Measurements from ENCODE around the gene CAPN7.

GRCh38 chr3:15246186-15246585 is 40.1 kb downstream of the CAPN7 start:
- TF ChIP-seq, protein P1, sequence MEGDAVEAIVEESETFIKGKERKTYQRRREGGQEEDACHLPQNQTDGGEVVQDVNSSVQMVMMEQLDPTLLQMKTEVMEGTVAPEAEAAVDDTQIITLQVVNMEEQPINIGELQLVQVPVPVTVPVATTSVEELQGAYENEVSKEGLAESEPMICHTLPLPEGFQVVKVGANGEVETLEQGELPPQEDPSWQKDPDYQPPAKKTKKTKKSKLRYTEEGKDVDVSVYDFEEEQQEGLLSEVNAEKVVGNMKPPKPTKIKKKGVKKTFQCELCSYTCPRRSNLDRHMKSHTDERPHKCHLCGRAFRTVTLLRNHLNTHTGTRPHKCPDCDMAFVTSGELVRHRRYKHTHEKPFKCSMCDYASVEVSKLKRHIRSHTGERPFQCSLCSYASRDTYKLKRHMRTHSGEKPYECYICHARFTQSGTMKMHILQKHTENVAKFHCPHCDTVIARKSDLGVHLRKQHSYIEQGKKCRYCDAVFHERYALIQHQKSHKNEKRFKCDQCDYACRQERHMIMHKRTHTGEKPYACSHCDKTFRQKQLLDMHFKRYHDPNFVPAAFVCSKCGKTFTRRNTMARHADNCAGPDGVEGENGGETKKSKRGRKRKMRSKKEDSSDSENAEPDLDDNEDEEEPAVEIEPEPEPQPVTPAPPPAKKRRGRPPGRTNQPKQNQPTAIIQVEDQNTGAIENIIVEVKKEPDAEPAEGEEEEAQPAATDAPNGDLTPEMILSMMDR (IDR thresholded peaks at IDR 0.05; ENCODE audit: insufficient read depth, low read length), result no peak
- TF ChIP-seq, protein P2, sequence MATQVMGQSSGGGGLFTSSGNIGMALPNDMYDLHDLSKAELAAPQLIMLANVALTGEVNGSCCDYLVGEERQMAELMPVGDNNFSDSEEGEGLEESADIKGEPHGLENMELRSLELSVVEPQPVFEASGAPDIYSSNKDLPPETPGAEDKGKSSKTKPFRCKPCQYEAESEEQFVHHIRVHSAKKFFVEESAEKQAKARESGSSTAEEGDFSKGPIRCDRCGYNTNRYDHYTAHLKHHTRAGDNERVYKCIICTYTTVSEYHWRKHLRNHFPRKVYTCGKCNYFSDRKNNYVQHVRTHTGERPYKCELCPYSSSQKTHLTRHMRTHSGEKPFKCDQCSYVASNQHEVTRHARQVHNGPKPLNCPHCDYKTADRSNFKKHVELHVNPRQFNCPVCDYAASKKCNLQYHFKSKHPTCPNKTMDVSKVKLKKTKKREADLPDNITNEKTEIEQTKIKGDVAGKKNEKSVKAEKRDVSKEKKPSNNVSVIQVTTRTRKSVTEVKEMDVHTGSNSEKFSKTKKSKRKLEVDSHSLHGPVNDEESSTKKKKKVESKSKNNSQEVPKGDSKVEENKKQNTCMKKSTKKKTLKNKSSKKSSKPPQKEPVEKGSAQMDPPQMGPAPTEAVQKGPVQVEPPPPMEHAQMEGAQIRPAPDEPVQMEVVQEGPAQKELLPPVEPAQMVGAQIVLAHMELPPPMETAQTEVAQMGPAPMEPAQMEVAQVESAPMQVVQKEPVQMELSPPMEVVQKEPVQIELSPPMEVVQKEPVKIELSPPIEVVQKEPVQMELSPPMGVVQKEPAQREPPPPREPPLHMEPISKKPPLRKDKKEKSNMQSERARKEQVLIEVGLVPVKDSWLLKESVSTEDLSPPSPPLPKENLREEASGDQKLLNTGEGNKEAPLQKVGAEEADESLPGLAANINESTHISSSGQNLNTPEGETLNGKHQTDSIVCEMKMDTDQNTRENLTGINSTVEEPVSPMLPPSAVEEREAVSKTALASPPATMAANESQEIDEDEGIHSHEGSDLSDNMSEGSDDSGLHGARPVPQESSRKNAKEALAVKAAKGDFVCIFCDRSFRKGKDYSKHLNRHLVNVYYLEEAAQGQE (IDR thresholded peaks at IDR 0.05; ENCODE audit: insufficient replicate concordance, low read depth), result no peak
- no peak for TF ChIP-seq SPI1 (IDR thresholded peaks at IDR 0.05; ENCODE audit: borderline replicate concordance, low read depth)
- no peak for TF ChIP-seq POLR2AphosphoS5 (IDR thresholded peaks at IDR 0.05; ENCODE audit: low read depth)
